GM12891 (cell line): ENCODE results near the gene ANKRD30A.

Experiments used
- POLR2A ChIP-seq: IDR thresholded peaks from 2 replicates; pipeline ENCODE4 v1.6.1; 2011; ENCODE audit warnings: low read depth, low read length, control low read depth
- TAF1 ChIP-seq: IDR thresholded peaks from 2 replicates; pipeline ENCODE4 v1.6.1; 2011; ENCODE audit warnings: low read depth, low read length, control low read depth

DNA sequence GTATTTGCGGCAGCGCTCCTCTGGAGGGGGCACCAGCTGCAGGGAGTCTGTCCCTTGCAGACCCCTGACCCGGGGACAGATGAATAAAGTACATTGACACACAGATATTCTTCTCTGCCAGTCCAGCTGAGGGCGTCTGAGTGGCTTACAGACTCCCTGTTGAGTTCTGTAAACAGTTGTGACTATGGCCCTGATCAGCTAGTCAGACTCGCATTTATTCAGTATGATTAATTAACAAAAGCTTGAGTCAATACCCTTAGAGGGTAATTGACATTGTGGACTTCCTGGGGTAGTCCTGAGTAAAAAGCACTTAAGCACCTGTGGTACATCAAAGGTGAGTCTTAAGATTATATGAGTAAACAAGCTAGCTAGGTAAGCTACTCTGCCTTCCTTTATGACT is 21.0 kb downstream of the ANKRD30A start:
- TF ChIP-seq POLR2A (no peak), TAF1 (no peak)
